ENCODE results near the gene EHBP1.

Gene EHBP1

GRCh38 chr2:62785216-62785615, 79.7 kb downstream of the EHBP1 start:
- DNase-seq (ENCODE audit: low read depth): no peak

- no peak for DNase-seq (ENCODE audit: low read depth)
Measured at GRCh38 chr2:62785810-62786597, 80.5 kb downstream of the EHBP1 start.

- no peak for DNase-seq (ENCODE audit: low read depth)
Measured at GRCh38 chr2:62787386-62787785, 81.9 kb downstream of the EHBP1 start.

GRCh38 chr2:62789518-62789917, 84.0 kb downstream of the EHBP1 start:
- no peak for DNase-seq (ENCODE audit: low read depth)

DNA sequence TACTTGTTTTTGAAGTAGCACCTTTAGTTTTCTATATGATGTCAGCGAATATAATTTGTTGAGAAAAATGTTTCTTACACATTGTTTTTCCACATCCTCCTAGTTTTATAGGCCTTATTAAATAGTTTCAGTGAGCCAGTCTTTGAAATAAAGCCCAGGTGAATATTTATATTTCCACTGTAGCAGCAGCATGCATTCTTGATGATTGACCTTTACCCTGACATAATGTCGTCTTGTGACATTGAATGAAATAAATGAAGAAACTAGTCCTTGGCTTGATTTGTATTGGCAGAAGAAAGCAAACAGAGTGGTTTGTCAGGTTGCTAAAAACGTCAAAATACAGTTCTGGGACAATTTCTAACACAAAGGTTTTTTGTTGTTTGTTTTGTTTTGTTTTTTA, 84.4 kb downstream of the EHBP1 start:
- DNase-seq (ENCODE audit: low read depth): no peak

DNA sequence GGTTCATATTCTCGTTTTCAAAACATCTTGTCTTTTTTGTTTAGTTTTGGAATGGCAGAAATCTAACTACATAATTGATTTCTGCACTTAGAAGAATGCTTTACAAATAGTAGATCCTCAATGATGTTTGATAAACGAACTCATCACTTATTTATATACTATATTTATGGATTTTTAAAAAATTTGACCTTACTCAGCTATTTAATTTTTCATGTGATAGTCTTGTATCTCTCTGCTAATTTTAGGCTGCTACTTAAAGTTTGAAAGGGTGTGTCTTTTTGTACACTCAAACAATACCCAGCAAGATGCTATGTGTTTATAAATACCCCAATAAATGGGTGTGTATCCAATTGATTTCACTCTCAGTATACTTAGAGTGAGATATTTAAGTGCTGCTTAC, 86.9 kb downstream of the EHBP1 start:
- DNase-seq (ENCODE audit: low read depth): no peak

GRCh38 chr2:62793213-62793612, 87.7 kb downstream of the EHBP1 start:
- no peak for DNase-seq (ENCODE audit: low read depth)

GRCh38 chr2:62794791-62795190, 89.3 kb downstream of the EHBP1 start:
- no peak for DNase-seq (ENCODE audit: low read depth)

DNA sequence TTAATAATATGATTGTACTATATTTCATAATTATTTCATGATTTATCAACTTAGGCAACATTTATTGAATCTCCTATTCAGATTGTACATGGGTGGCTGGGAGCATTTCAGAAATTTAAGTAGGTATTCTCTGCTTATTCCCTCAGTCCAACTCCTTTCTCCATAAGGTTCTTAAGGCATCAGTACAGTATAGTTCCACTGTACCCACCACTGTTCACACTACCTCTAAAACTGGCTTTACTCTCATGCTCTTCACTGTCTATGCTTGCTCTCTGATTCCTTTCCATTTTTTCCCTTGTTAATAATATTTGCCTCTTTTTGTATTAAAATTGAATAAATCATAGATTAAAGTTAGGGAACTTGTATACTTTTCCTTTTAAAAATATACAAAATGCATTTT, 89.8 kb downstream of the EHBP1 start:
- no peak for DNase-seq (ENCODE audit: low read depth)

GRCh38 chr2:62797107-62797506, 91.6 kb downstream of the EHBP1 start:
- DNase-seq (ENCODE audit: low read depth): no peak

DNA sequence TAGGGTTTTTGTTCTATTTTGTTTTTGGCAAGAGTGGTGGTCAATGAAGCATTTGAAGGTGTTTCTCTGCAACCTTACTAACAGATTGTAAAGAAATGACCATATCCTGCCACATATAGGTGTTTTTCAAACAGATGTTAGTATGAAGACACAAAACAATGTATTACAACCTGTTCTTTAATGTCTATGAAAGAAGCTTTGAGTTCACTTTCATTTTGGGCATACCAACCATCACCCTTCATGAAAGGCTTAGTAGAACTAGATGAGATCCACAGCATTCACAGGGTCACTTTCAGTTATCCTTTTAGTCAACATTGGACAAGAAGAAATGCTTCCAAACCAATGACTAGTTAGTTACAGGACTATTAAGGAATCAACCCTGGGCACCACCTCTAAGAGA, 95.1 kb downstream of the EHBP1 start:
- no peak for DNase-seq (ENCODE audit: low read depth)

DNA sequence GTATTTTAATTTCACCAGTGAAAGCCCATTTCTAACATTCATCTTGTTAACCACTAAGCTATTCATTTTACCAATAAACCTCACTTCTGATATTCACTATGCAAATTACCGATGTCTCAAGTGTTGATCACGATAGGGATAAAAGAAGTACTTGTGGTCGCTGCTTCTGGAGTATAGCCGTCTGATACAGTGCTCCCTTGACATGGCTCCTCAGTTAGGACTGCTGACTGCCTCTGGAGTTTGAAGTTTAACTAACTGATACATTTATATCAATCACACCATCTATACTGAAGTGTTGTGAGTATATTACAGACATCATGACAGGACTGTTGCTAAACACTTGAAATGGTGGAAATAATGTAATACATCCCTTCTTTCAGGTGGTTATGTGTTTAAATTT, 95.6 kb downstream of the EHBP1 start:
- no peak for DNase-seq (ENCODE audit: low read depth)

DNA sequence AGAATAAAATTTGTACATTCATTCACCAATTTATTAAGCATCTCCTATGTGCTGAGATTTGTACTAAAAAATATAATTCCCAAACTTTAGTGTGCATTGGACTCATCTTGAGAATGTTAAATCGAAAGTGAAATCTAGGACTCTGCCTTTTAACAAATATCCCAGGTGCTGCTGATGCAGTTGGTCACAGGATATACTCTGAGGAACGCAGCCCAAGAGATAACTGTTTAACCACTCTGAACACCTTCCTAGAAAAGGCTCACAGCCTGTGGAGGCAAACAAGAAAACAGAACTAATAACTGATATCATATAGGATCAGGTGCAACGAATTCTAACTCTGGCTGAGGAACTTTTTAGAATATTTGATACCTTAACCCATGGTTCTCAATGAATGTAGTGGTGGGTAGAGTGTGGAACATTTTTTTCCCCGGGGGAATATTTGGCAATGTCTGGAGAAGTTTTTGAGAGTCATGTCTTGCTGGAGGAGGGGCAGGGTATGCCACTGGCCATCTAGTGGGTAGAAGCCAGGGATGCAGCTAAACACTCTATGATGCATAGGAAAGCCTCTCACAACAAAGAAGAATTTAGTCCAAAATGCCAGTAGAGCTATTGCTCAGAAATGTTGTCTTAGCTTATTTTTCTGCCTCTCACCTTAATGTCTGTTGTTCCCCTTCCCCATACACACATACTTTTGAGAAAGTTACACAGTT, 96.5 kb downstream of the EHBP1 start:
- DNase-seq (ENCODE audit: low read depth): no peak

DNA sequence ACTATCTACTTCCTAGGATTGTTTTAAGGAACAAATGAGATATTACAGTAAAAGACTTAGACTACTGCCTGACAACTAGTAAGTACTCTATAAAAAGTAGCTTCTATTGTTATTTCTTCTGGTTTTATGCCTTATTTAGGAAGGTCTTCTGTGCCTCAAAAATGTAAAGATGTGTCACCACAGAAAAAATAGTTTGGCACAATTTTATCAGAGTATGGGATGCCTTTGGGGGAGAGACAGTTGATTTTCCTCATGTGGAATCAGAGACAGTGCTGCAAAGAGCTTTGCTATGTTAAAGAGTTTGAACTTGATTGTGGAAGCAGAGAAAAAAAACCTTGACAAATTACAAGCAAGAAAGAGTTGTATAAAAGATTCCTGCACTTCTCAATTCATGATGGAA, 98.4 kb downstream of the EHBP1 start:
- DNase-seq (ENCODE audit: low read depth): no peak

DNA sequence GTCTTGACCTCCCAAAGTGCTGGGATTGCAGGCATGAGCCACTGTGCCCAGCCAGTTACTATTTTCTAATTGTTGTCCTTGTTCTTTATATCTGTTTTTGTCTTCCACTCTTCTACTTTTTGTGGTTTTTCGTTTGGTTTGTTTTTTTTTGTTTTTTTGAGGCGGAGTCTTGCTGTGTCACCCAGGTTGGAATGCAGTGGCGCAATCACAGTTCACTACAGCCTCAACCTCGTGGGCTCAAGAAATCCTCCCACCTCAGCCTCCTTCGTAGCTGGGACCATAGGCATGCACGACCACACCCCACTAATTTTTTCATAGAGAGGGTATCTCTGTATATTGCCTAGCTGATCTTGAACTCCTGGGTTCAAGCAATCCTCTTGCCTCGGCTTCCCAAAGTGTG, 100.7 kb downstream of the EHBP1 start:
- DNase-seq (ENCODE audit: low read depth): no peak

DNA sequence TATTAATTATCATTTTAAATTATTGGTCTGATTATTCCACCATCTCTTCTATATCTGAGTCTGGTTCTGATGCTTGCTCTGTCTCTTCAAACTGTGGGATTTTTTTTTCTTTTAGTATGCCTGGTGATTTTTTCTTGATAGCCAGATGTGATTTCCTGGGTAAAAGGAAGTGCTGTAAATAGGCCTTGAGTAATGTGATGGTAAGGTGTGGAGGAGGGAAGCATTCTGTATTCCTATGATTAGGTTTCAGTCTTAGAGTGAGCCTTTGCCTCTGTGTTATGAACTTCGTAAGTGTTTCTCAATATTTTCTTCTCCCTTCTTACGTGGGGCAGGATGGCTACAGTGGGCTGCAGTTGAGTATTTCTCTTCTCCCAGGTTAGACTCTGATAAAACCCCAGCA, 103.0 kb downstream of the EHBP1 start:
- no peak for DNase-seq (ENCODE audit: low read depth)

DNA sequence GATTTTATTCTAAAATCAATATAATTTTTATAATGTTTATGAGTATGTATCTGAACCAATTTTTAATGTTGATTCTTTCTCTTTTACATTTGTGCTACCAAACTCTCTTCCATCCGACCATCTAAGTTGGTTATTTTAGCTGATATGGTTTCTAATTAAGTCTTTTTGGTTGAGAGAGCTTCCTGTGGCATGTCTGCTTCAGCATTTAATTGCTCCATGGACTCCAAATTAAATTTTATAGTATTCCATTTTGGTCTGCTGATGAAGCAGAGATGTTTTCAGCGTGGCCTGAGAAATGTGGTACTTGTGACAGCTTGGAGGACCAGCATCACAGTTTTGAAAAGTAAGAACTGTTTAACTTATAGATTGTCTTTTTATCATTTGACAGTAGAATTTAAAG, 105.6 kb downstream of the EHBP1 start:
- no peak for DNase-seq (ENCODE audit: low read depth)

DNA sequence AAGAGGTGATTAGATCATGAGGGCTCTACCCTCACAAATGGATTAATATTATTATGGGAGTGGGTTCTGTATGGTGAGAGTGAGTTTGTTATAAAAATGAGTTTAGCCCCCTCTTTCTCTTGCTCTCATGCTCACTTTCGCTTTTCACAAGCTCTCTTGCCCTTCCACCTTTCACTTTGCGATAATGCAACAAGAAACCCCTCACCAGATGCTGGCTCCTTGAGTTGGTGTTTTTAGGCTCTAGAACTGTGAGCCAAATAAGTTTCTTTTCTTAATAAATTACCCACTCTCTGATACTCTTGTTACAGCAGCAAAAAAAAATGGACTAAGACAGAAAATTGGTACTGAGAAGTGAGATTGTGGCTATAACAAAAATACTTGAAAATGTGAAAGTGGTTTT, 106.5 kb downstream of the EHBP1 start:
- DNase-seq (ENCODE audit: low read depth): no peak

DNA sequence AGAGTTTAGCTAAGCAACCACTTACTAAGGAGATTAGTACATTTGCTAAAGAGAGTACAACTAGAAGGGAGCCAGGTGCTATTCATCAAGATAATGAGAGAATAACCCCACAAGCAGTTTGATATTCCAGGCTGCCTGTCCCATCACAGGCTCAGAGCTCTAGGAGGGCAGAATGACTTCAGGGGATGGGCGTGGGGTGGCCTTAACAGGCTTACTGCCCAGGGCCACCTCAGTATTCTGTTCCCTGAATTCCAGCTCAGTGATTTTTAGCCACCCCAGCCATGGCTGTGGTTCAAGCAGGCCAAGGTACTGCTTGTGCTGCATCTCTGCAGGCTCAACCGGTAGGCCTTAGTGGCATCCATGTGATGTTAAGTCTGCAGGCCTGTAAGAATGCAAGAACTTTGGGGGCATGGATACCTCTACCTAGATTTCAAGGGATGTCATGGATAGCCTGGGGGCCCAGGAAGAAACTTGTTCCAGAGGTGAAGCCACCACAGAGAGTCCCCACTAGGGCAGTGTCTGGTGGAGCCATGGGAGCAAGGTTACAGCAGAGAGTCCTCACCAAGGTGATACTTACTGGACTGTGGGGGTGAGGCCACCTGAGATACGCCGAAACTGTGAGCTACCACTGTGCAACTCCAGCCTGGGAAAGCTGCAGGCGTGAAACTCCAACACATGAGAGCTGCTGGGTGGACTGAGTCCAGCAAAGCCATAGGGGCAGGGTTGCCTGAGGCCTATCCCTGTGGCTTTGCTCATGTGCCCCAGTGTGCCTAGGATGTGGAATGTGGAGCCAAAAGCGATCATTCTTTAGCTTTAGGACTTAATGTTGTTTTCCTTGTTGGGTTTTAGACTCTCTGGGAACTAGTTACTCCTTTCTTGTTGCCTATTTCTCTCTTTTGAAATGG, 107.7 kb downstream of the EHBP1 start:
- DNase-seq (ENCODE audit: low read depth): no peak

- DNase-seq (ENCODE audit: low read depth): no peak
Measured at GRCh38 chr2:62814123-62814522, 108.6 kb downstream of the EHBP1 start.

DNA sequence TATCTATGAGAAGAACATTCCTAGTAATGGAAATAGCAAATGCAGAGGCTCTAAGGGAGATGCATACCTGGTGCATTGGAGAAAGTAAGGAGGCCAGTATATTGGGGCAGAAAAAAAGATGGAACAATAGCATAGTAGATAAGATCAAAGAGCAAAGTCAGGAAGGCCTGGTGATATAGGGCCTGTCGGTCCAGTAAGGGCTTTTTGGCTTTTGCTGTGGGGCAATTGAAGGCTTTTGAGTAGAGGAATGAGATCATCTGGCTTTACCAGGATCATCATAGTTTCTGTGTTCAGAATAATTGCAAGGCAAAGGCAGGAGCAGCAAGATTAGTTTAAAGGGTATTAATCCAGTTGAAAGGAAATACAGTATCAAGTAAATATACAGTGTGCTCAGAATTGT, 111.8 kb downstream of the EHBP1 start:
- DNase-seq (ENCODE audit: low read depth): no peak

DNA sequence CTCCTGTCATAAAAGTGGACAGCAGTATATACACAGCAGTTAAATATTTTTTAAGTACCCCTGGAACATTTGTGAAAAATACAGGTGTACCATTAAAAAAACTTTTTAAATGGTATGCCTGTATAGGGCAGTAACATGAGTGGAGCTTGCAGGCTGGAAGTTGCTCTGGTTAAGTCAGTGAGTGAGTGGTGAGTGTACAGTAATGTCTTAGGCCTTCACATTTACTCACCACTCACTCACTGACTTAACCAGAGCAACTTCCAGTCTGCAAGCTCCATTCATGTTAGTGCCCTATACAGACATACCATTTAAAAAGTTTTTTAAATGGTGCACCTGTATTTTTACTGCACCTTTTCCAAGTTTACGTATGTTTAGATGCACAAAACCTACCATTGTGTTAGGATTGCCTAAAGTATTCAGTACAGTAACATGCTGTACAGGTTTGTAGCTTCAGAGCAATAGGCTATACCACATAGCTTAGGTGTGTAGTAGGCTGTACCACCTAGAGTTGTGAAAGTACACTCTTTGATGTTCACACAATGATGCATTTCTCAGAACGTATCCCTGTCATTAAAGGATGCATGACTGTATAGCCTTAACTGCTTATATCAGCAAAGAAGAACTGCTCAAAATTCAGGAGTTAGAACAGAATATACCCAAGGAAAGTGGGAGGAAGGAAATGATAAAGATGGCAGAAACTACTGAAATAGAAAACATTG, 112.6 kb downstream of the EHBP1 start:
- no peak for DNase-seq (ENCODE audit: low read depth)
